Ovary (tissue), 9 donors: ENCODE results near the gene EIF5. TPM values are rescaled to one million over a fixed set of nuclear protein-coding genes. Genes with fewer than 3 reads are reported as not detected.

ENCODE experiments used
- DNase-seq, 5 donors: peaks; one replicate each; pipeline ENCODE4 v3.0.0-alpha.2; 2019 to 2020
- H3K27ac ChIP-seq, 2 donors: fragments of 200-600 bp; one replicate each; pipeline versions ENCODE4 v1.5.1 to v1.8.0; 2019 to 2022
- H3K27me3 ChIP-seq: fragments of 200-600 bp; one replicate; pipeline ENCODE4 v1.8.0; 2022
- H3K36me3 ChIP-seq: fragments of 200-600 bp; sonication (generic); one replicate; pipeline ENCODE4 v1.5.1; 2019
- H3K4me1 ChIP-seq: one replicate; pipeline ENCODE4 v1.8.1; 2013; ENCODE audit warnings: mild to moderate bottlenecking, moderate library complexity; ENCODE audit not compliant: insufficient read depth
- H3K4me3 ChIP-seq: fragments of 200-600 bp; sonication (generic); one replicate; pipeline ENCODE4 v1.5.1; 2017
- H3K9me3 ChIP-seq, 2 donors: fragments of 200-600 bp in 1 of 2; sonication (generic) in 1 of 2; one replicate each; pipeline versions ENCODE4 v1.5.1 to v1.8.1; 2013 to 2019; ENCODE audit warnings: mild to moderate bottlenecking in 1 of 2, moderate library complexity in 1 of 2
- EP300 ChIP-seq: sonication (generic); formaldehyde crosslinking; IDR thresholded peaks from one replicate; pipeline ENCODE4 v1.6.1; 2017; ENCODE audit warnings: antibody characterized with exemption
- POLR2A ChIP-seq: fragments of 450-650 bp; IDR thresholded peaks from one replicate; pipeline ENCODE4 v1.6.1; 2017; ENCODE audit warnings: antibody characterized with exemption, mild to moderate bottlenecking, moderate library complexity
- WGBS, 3 donors: extraction: QIAGEN DNeasy Blood & Tissue Kit in 1 of 3; methylation state at CpG; one replicate each; pipeline versions ENCODE4 v1.1.5 to v1.1.7; 2013 to 2017; 5-methylcytosine and 5-hydroxymethylcytosine counted together
- intact Hi-C, 4 donors: fragments of 100-400 bp; cut with DNase I; formaldehyde crosslinking; loops; one replicate each; pipeline versions ENCODE4 v1.11.0 to v1.15.1; 2022 to 2023
- polyA plus RNA-seq, 2 donors: library from polyadenylated mRNA; stranded (reverse); fragments of 200-250 nt in 1 of 2; fragments of 350-450 nt in 1 of 2; fragmentation: Illumina TruSeq in 1 of 2; extraction: RNeasy Lipid Tissue Mini Kit (QIAGEN cat#74804) in 1 of 2; gene quantifications; one replicate each; pipeline ENCODE4 v1.2.3, GENCODE V29; 2013 to 2014
- total RNA-seq, 7 donors: library from RNA; depleted of rRNA in 2 of 7; stranded (reverse); fragments of >200 nt in 2 of 7; fragmentation: NEBNext Ultra II Directional in 3 of 7; extraction: Animal tissue kit (Norgen Biotek cat#: 25700) in 3 of 7; gene quantifications; one replicate each; pipeline versions ENCODE4 v1.1.0 to v1.2.4, GENCODE V29; 2016 to 2023
- TF ChIP-seq, protein P1 (sequence below), 3 donors: fragments of 450-650 bp in 2 of 3; fragments of 200-600 bp in 1 of 3; IDR thresholded peaks; one replicate each; pipeline versions ENCODE4 v1.5.1 to v1.8.0; 2016 to 2022; ENCODE audit warnings: antibody characterized with exemption in 3 of 3, mild to moderate bottlenecking in 1 of 3
- donor health status: DM: no; HTN: no; CAD: no; lungs with moderate emphysema.
- donor health status: DM: no; HTN: no; CAD: no.
- donor health status: Bipolar disorder and iron deficiency.
- donor health status: DM: yes; HTN: yes; CAD: no.
- donor health status: DM: no; HTN: no; CAD: no.
- donor health status: DM: yes; HTN: yes; CAD: no.

EIF5 gene
- total and polyA plus RNA-seq, 9 donors = 73.0 to 169 (median 127) TPM

DNA sequence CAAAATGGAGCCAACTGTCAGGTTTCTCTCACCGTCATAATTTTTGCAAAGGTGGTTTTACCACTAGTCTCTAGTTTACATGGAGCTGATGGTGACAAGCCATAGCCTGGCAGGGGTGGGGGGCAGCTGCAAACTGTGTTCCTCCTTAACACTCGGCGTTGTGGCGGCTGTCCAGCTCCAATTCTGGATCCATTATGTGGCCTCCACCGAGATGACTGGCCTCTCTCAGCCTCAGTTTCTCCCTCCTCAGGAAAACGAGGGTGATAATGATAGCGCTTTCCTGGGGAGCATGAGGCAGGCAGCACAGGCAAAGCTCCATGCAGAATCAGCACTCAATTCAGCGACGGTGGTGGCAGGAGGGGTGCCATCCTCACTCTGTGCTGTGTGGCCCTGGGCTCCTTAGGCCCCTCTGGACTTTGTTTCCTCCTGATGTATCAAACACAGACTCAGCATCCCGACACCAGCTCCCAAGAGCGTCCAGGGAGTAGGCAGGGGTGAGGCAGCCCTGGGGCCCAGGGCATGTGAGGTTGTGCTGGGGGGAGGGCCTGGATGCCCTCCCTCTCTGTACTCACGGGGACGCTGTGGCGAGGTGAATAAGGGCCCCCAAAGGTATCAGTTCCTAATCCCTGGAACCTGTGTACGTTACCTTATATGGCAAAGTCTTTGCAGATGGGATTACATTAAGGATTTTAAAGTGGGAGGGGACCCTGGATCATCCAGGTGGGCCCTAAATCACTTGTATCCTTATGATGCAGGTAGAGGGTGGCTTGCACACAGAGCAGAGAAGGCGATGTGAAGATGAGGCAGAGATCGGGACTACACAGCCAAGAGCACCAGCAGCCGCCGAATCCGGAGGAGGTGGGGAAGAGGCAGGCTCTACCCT lies 46.8 kb upstream of the EIF5 start:
- H3K9me3 ChIP-seq = no peaks in the 10 kb centered on the region
- H3K4me3 ChIP-seq = no peak overlapping the region
- H3K27me3 ChIP-seq = no peaks in the 10 kb centered on the region
- no peaks in the 10 kb centered on the region for H3K36me3 ChIP-seq
- TF ChIP-seq POLR2A (no peak), EP300 (no peak)
- TF ChIP-seq, protein P1, sequence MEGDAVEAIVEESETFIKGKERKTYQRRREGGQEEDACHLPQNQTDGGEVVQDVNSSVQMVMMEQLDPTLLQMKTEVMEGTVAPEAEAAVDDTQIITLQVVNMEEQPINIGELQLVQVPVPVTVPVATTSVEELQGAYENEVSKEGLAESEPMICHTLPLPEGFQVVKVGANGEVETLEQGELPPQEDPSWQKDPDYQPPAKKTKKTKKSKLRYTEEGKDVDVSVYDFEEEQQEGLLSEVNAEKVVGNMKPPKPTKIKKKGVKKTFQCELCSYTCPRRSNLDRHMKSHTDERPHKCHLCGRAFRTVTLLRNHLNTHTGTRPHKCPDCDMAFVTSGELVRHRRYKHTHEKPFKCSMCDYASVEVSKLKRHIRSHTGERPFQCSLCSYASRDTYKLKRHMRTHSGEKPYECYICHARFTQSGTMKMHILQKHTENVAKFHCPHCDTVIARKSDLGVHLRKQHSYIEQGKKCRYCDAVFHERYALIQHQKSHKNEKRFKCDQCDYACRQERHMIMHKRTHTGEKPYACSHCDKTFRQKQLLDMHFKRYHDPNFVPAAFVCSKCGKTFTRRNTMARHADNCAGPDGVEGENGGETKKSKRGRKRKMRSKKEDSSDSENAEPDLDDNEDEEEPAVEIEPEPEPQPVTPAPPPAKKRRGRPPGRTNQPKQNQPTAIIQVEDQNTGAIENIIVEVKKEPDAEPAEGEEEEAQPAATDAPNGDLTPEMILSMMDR (IDR thresholded peaks at IDR 0.05) = no peak
- no peak overlapping the region for H3K27ac ChIP-seq
- DNase-seq = no peak
- intact Hi-C loops = no loop called here
- 89 to 92% (median 90%) methylated on average over 20 of the region's 20 CpGs for WGBS, 3 donors
- peaks cover under 1% of the 10 kb centered on the region for H3K4me1 ChIP-seq

GRCh38 chr14:103288076-103288766 lies 45.8 kb upstream of the EIF5 start:
- Histone ChIP-seq H3K4me3 (no peak overlapping the region), H3K36me3 (no peaks in the 10 kb centered on the region), H3K27me3 (no peaks in the 10 kb centered on the region), H3K9me3 (no peaks in the 10 kb centered on the region), H3K27ac (no peak overlapping the region), H3K4me1 (no peaks in the 10 kb centered on the region)
- TF ChIP-seq POLR2A (no peak), EP300 (no peak)
- TF ChIP-seq, protein P1 (IDR thresholded peaks at IDR 0.05) = no peak
- no peak for DNase-seq
- WGBS, 3 donors = 80 to 92% (median 85%) methylated on average over 16 of the region's 16 CpGs
- intact Hi-C loops = loop anchor here in 1 of 4 donors (2.0 kb wide), 1 partner anchor 183 kb away; no protein-coding TSS in a partner anchor

DNA sequence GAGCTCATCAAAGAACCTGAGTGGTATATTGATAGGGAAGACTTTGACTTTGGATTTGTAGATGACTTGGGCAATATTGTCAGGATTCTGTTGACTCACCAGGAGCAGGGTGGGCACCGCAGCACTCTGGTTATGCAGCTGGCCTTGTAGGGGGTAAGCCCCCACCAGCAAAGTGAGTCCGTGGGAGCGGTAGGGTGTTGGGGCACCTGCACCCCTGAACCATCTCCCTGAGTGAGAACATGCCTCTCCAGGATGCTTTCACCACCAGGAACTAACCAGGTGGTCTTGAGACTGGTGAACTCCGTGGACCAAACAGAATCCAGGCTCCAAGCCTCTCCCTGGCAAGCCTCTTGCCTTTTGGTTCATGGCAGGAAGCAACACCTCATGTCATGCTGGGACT lies 44.0 kb upstream of the EIF5 start:
- intact Hi-C loops = loop anchor here (2.0 to 10.0 kb wide), 5 partner anchors 103 to 215 kb away; no protein-coding TSS in a partner anchor
- Histone ChIP-seq H3K4me3 (no peak overlapping the region), H3K4me1 (no peaks in the 10 kb centered on the region), H3K9me3 (no peaks in the 10 kb centered on the region), H3K27me3 (no peaks in the 10 kb centered on the region), H3K36me3 (no peaks in the 10 kb centered on the region), H3K27ac (no peak overlapping the region)
- no peak for DNase-seq
- WGBS, 3 donors = 84 to 93% (median 92%) methylated on average over 4 of the region's 4 CpGs
- TF ChIP-seq POLR2A = no peak
- TF ChIP-seq EP300 = no peak
- TF ChIP-seq, protein P1 (IDR thresholded peaks at IDR 0.05) = no peak

- H3K4me3 ChIP-seq = no peak overlapping the region
- H3K36me3 ChIP-seq = no peaks in the 10 kb centered on the region
- TF ChIP-seq, protein P1 (IDR thresholded peaks at IDR 0.05) = no peak
- no peak for TF ChIP-seq POLR2A
- TF ChIP-seq EP300 = no peak
- H3K9me3 ChIP-seq = no peaks in the 10 kb centered on the region
- DNase-seq = no peak
- H3K27ac ChIP-seq = no peak overlapping the region
- intact Hi-C loops = loop anchor here (2.0 to 10.0 kb wide), 5 partner anchors 103 to 216 kb away; no protein-coding TSS in a partner anchor
- H3K4me1 ChIP-seq = no peaks in the 10 kb centered on the region
- H3K27me3 ChIP-seq = no peaks in the 10 kb centered on the region
- WGBS, 3 donors = 48 to 64% (median 55%) methylated on average over 5 of the region's 5 CpGs
These were observed 43.5 kb upstream of the EIF5 start for GRCh38 chr14:103290494-103290893.
